Kidney (tissue), 14 donors: ENCODE data around the gene RNASEH2B. TPM values are rescaled to one million over a fixed set of nuclear protein-coding genes. Genes with fewer than 3 reads are reported as not detected.

Source experiments
- DNase-seq, 5 donors: peaks; one replicate each; pipeline ENCODE4 v3.0.0-alpha.2; 2013 to 2020
- FAIRE-seq: peaks from 2 replicates; lab custom pipeline; 2012; peaks lifted over from hg19 to GRCh38; lab: Jason Lieb, UNC
- H3K27ac ChIP-seq, 2 donors: one replicate each; pipeline ENCODE4 v1.7.0; 2013; ENCODE audit warnings: low read depth in 2 of 2, low read length in 2 of 2, inconsistent platforms in 1 of 2
- H3K27me3 ChIP-seq: one replicate; pipeline ENCODE4 v1.7.1; 2013; ENCODE audit warnings: low read length, inconsistent platforms; ENCODE audit not compliant: control insufficient read depth, insufficient read depth
- H3K36me3 ChIP-seq, 3 donors: one replicate each; pipeline versions ENCODE4 v1.7.0 to v1.7.1; 2013; ENCODE audit warnings: low read length in 3 of 3, control low read depth in 1 of 3, inconsistent platforms in 1 of 3; ENCODE audit not compliant: insufficient read depth in 3 of 3, control insufficient read depth in 2 of 3
- H3K4me1 ChIP-seq, 3 donors: one replicate each; pipeline versions ENCODE4 v1.7.0 to v1.7.1; 2013; ENCODE audit warnings: low read length in 3 of 3, inconsistent platforms in 1 of 3, low read depth in 1 of 3; ENCODE audit not compliant: control insufficient read depth in 2 of 3, insufficient read depth in 2 of 3
- H3K4me3 ChIP-seq, 3 donors: one replicate each; pipeline versions ENCODE4 v1.7.0 to v1.8.1; 2013; ENCODE audit warnings: low read length in 3 of 3, control low read depth in 1 of 3, inconsistent platforms in 1 of 3
- H3K9ac ChIP-seq, 3 donors: one replicate each; pipeline versions ENCODE4 v1.7.0 to v1.7.1; 2013; ENCODE audit warnings: low read length in 3 of 3, control low read depth in 1 of 3, inconsistent platforms in 1 of 3
- H3K9me3 ChIP-seq, 3 donors: one replicate each; pipeline versions ENCODE4 v1.7.0 to v1.7.1; 2013; ENCODE audit warnings: low read length in 3 of 3, control low read depth in 1 of 3, inconsistent platforms in 1 of 3; ENCODE audit not compliant: control insufficient read depth in 2 of 3, insufficient read depth in 1 of 3
- intact Hi-C: fragments of 100-400 bp; cut with DNase I; formaldehyde crosslinking; loops from one replicate; pipeline ENCODE4 v1.11.1; 2022
- polyA plus RNA-seq: library from polyadenylated mRNA; stranded (reverse); fragments of 350-450 nt; fragmentation: Illumina TruSeq; extraction: RNeasy Lipid Tissue Mini Kit (QIAGEN cat#74804); gene quantifications from one replicate; pipeline ENCODE4 v1.2.3, GENCODE V29; 2014; ENCODE audit warnings: low read depth, low replicate concordance; ENCODE audit not compliant: insufficient read depth
- total RNA-seq: library from RNA; stranded (reverse); fragmentation: NEBNext Ultra II Directional; extraction: Animal tissue kit (Norgen Biotek cat#: 25700); gene quantifications from one replicate; pipeline ENCODE4 v1.2.1, GENCODE V29; 2021
- TF ChIP-seq, protein P1 (sequence below): IDR thresholded peaks from 3 replicates; pipeline ENCODE4 v1.5.1; 2012; ENCODE audit warnings: mild to moderate bottlenecking, moderate library complexity, borderline replicate concordance; ENCODE audit not compliant: insufficient read depth; ENCODE audit errors: extremely low read depth
- donor health status: control.
- donor health status: control.
- donor health status: control.
- donor health status: control.
- donor health status: control.
- donor health status: DM: yes; HTN: yes; CAD: no.
- donor health status: Normal renal cell carcinoma (clear cell type).

The RNASEH2B gene
- total and polyA plus RNA-seq, 2 donors from 2014 or later, result 32.5 to 37.7 TPM

DNA sequence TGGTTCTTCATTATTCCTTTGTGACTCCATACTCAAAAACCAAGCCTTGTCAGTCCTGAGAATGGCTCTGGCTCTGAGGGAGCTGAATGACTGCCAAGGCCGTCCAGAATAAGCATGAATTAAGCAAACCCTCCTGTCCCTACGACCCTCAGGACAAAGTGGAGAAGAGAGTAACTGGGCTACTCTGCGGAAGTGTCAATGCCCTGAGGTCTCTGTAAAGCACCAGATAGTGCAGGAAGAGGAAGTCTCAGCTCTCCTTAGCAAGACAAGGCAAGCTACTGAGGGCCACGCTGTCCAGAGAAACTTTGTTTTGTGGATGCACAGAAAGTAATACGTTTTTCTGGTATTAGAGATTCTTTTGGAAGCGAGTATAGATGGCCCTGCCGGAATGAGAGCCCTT, 94.1 kb downstream of the RNASEH2B start:
- H3K4me1 ChIP-seq, result peaks cover 0 to 6% (median 0%) of the 10 kb centered on the region in 3 donors
- no peaks in the 10 kb centered on the region for H3K27me3 ChIP-seq
- H3K9me3 ChIP-seq, result no peaks in the 10 kb centered on the region
- no peaks in the 10 kb centered on the region for H3K36me3 ChIP-seq
- H3K27ac ChIP-seq, result no peak overlapping the region
- intact Hi-C loops, result no loop called here
- no peak for FAIRE-seq
- TF ChIP-seq, protein P1, sequence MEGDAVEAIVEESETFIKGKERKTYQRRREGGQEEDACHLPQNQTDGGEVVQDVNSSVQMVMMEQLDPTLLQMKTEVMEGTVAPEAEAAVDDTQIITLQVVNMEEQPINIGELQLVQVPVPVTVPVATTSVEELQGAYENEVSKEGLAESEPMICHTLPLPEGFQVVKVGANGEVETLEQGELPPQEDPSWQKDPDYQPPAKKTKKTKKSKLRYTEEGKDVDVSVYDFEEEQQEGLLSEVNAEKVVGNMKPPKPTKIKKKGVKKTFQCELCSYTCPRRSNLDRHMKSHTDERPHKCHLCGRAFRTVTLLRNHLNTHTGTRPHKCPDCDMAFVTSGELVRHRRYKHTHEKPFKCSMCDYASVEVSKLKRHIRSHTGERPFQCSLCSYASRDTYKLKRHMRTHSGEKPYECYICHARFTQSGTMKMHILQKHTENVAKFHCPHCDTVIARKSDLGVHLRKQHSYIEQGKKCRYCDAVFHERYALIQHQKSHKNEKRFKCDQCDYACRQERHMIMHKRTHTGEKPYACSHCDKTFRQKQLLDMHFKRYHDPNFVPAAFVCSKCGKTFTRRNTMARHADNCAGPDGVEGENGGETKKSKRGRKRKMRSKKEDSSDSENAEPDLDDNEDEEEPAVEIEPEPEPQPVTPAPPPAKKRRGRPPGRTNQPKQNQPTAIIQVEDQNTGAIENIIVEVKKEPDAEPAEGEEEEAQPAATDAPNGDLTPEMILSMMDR, result no peak
- no peak overlapping the region for H3K9ac ChIP-seq
- no peak overlapping the region for H3K4me3 ChIP-seq
- no peak for DNase-seq

DNA sequence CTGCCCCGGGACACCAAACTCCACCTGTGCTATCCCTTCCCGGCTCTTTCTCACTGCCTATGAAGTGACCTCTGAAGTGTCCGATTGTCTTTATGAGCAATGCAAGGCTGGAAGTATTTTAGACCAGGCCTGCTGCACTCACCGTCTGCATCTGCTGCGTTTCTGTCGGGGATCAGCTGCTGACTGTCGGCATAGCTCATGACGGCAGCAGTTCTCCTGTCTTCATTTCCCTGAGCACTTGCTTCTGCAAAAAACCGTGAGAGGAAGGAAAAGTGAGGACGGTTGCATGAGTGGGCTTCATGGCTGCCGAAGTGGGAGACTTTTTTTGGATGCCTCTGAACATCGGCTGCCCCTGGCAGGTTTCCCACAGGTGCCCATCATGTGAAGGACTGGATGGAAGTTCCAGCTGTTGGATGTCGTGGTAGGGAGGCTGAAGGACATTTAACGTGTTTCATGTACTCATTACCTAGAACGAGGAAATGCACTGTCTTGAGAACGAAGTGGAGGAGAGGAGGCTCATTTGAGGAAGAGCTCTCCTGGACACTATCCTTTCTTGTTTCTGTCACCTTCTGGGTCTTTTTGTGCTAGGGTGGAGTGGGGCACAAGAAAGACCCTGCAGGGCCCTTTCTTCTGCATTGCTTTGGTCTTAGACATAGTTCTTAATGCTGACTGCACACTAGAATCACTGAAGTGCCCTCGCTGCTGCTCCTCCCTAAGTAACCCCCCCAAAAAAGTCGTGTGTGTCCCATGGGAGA, 94.7 kb downstream of the RNASEH2B start:
- TF ChIP-seq, protein P1, result no peak
- intact Hi-C loops, result no loop called here

DNA sequence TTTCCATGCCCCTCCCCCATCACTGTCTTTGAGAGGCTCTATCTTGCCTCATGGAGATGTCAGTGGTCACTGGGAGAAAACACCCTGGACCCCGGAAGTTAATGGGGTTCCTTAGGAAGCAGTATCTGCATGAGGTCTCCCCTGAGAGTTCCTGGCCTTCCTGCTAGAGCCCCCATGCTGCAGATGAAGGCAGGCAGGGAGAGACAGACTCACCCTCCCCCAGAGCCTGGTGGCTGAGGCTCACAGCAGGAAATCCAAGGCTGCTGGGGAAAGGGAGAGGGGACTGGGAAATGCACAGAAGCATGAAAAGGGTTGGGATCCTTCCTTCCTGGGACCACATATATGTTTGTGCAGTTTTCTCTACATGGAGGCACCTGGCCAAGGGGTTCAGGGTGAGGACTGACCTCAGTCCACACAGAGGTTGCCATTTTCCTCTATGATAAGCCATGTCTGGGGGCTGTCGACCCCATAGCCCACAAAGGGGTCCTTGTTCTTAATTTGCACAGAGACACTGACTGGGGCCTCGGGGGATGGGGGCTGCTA, 95.4 kb downstream of the RNASEH2B start:
- Histone ChIP-seq H3K4me3 (no peak overlapping the region), H3K27me3 (no peaks in the 10 kb centered on the region), H3K4me1 (peaks cover 0 to 6% (median 0%) of the 10 kb centered on the region in 3 donors), H3K27ac (no peak overlapping the region), H3K9me3 (no peaks in the 10 kb centered on the region), H3K36me3 (no peaks in the 10 kb centered on the region), H3K9ac (no peak overlapping the region)
- DNase-seq (no peak), FAIRE-seq (no peak)
- TF ChIP-seq, protein P1, result no peak
- intact Hi-C loops, result no loop called here

More for the DNA sequence above, 94.7 kb downstream of the RNASEH2B start:
- FAIRE-seq (no peak), DNase-seq (no peak)
- H3K27me3 ChIP-seq, result no peaks in the 10 kb centered on the region
- H3K4me1 ChIP-seq, result peaks cover 0 to 6% (median 0%) of the 10 kb centered on the region in 3 donors
- H3K4me3 ChIP-seq, result no peak overlapping the region
- H3K36me3 ChIP-seq, result no peaks in the 10 kb centered on the region
- H3K9me3 ChIP-seq, result no peaks in the 10 kb centered on the region
- H3K9ac ChIP-seq, result no peak overlapping the region
- no peak overlapping the region for H3K27ac ChIP-seq
